Astrocyte (in vitro differentiated cells and primary cell): ENCODE measurements around the gene EVA1C. TPM values are rescaled to one million over a fixed set of nuclear protein-coding genes. Genes with fewer than 3 reads are reported as not detected.
A peak's percentile ranks its signal among the peaks of the same experiment; 100 is the strongest.
"Not testable (repeated sequence)": the region's sequence is repeated elsewhere in the genome, so short reads cannot be mapped to it uniquely, and the experiment has no call there.

Experiments used
- DNase-seq: peaks from one replicate; pipeline ENCODE4 v3.0.0-alpha.2; 2010; ENCODE audit warnings: low read depth
- FAIRE-seq: peaks from 2 replicates; lab custom pipeline; 2011; peaks lifted over from hg19 to GRCh38; lab: Jason Lieb, UNC
- H2AFZ ChIP-seq: 2 replicates; pipeline ENCODE4 v1.6.0; 2012; ENCODE audit warnings: low read depth, low read length, inconsistent platforms
- H3K27ac ChIP-seq: 2 replicates; pipeline ENCODE4 v1.5.1; 2011; ENCODE audit warnings: low read depth, low read length, inconsistent platforms
- H3K27me3 ChIP-seq: 2 replicates; pipeline ENCODE4 v1.6.0; 2011; ENCODE audit warnings: low read length, inconsistent platforms; ENCODE audit not compliant: insufficient read depth
- H3K36me3 ChIP-seq: 2 replicates; pipeline ENCODE4 v1.5.1; 2011; ENCODE audit warnings: low read length, inconsistent platforms; ENCODE audit not compliant: insufficient read depth
- H3K4me1 ChIP-seq: 2 replicates; pipeline ENCODE4 v1.5.1; 2011; ENCODE audit warnings: low read length, inconsistent platforms; ENCODE audit not compliant: insufficient read depth
- H3K4me2 ChIP-seq: 2 replicates; pipeline ENCODE4 v1.6.0; 2012; ENCODE audit warnings: low read length, inconsistent platforms
- H3K4me3 ChIP-seq: 2 replicates; pipeline ENCODE4 v1.5.1; 2011; ENCODE audit warnings: low read depth, mild to moderate bottlenecking, low read length, inconsistent platforms; ENCODE audit not compliant: insufficient read depth
- H3K79me2 ChIP-seq: 2 replicates; pipeline ENCODE4 v1.6.0; 2012; ENCODE audit warnings: mild to moderate bottlenecking, low read length, inconsistent platforms; ENCODE audit not compliant: insufficient read depth
- H3K9ac ChIP-seq: 2 replicates; pipeline ENCODE4 v1.6.0; 2012; ENCODE audit warnings: mild to moderate bottlenecking, low read length, inconsistent platforms
- H3K9me3 ChIP-seq: 2 replicates; pipeline ENCODE4 v1.5.1; 2012; ENCODE audit warnings: low read depth, mild to moderate bottlenecking, low read length, inconsistent platforms; ENCODE audit not compliant: insufficient read depth
- H4K20me1 ChIP-seq: 2 replicates; pipeline ENCODE4 v1.6.0; 2012; ENCODE audit warnings: low read length, inconsistent platforms; ENCODE audit not compliant: insufficient read depth
- H3K27ac Mint-ChIP-seq: one replicate; pipeline ENCODE4 v1.8.0; 2021; ENCODE audit warnings: mild to moderate bottlenecking, mixed read lengths; ENCODE audit not compliant: unreplicated experiment
- H3K27me3 Mint-ChIP-seq: one replicate; pipeline ENCODE4 v1.8.0; 2021; ENCODE audit warnings: low read depth, mixed read lengths; ENCODE audit not compliant: unreplicated experiment
- H3K36me3 Mint-ChIP-seq: one replicate; pipeline ENCODE4 v1.8.0; 2021; ENCODE audit warnings: low read depth, mixed read lengths; ENCODE audit not compliant: unreplicated experiment
- H3K4me1 Mint-ChIP-seq: one replicate; pipeline ENCODE4 v1.8.0; 2021; ENCODE audit warnings: low read depth, mixed read lengths; ENCODE audit not compliant: unreplicated experiment
- H3K4me3 Mint-ChIP-seq: one replicate; pipeline ENCODE4 v1.8.0; 2021; ENCODE audit warnings: mild to moderate bottlenecking, moderate library complexity, mixed read lengths; ENCODE audit not compliant: unreplicated experiment
- H3K9me3 Mint-ChIP-seq: one replicate; pipeline ENCODE4 v1.8.0; 2021; ENCODE audit warnings: mild to moderate bottlenecking, mixed read lengths; ENCODE audit not compliant: unreplicated experiment
- CTCF ChIP-seq: IDR thresholded peaks from 2 replicates; pipeline ENCODE4 v1.5.1; 2011; ENCODE audit warnings: low read depth, mild to moderate bottlenecking, inconsistent platforms, low read length, moderate library complexity; ENCODE audit not compliant: insufficient read depth
- EZH2 ChIP-seq: IDR thresholded peaks from 2 replicates; pipeline ENCODE4 v1.6.1; 2012; ENCODE audit warnings: mild to moderate bottlenecking, low read length, inconsistent platforms; ENCODE audit not compliant: insufficient read depth
- total RNA-seq: library from RNA; stranded (reverse); gene quantifications from 2 replicates; pipeline ENCODE4 v1.2.1, GENCODE V29; 2021

Gene EVA1C
- total RNA-seq, 1 donor from 2014 or later, result not detected

GRCh38 chr21:32427958-32428623 lies 15.6 kb downstream of the EVA1C start:
- Histone ChIP-seq H3K79me2 (peaks cover 5% of the 10 kb centered on the region), H4K20me1 (no peaks in the 10 kb centered on the region), H3K9ac (no peak overlapping the region), H3K4me1 (peaks cover 38% of the 10 kb centered on the region), H3K27ac (peak overlapping the region; percentile 88), H3K27me3 (no peaks in the 10 kb centered on the region), H3K4me2 (no peak overlapping the region), H3K36me3 (no peaks in the 10 kb centered on the region), H3K4me3 (no peak overlapping the region), H2AFZ (no peak overlapping the region), H3K9me3 (no peaks in the 10 kb centered on the region)
- H3K27ac Mint-ChIP-seq, result no peak overlapping the region
- H3K4me3 Mint-ChIP-seq, result no peak overlapping the region
- FAIRE-seq, result no peak
- H3K4me1 Mint-ChIP-seq, result peaks cover 12% of the 10 kb centered on the region
- H3K36me3 Mint-ChIP-seq, result no peaks in the 10 kb centered on the region
- no peaks in the 10 kb centered on the region for H3K9me3 Mint-ChIP-seq
- H3K27me3 Mint-ChIP-seq, result peaks cover 7% of the 10 kb centered on the region
- DNase-seq, result no peak
- TF ChIP-seq EZH2, result no peak
- TF ChIP-seq CTCF, result no peak

- not testable (repeated sequence) for H3K36me3 ChIP-seq, H3K4me2 ChIP-seq, FAIRE-seq, H3K4me1 ChIP-seq, H3K9me3 Mint-ChIP-seq, H3K4me1 Mint-ChIP-seq, H3K79me2 ChIP-seq, H4K20me1 ChIP-seq, H3K36me3 Mint-ChIP-seq, H3K27me3 ChIP-seq, H3K9me3 ChIP-seq, H3K4me3 Mint-ChIP-seq, H3K27ac ChIP-seq, H2AFZ ChIP-seq, H3K9ac ChIP-seq, H3K4me3 ChIP-seq, H3K27ac Mint-ChIP-seq
- peaks cover 16% of the 10 kb centered on the region for H3K27me3 Mint-ChIP-seq
- DNase-seq, result peak; percentile 81
Observed at GRCh38 chr21:32432982-32433660, 20.6 kb downstream of the EVA1C start.

GRCh38 chr21:32437729-32438128 lies 25.2 kb downstream of the EVA1C start:
- no peaks in the 10 kb centered on the region for H3K4me1 Mint-ChIP-seq

More at GRCh38 chr21:32437729-32438128, 25.2 kb downstream of the EVA1C start:
- peaks cover 32% of the 10 kb centered on the region for H3K27me3 Mint-ChIP-seq
- Histone ChIP-seq H3K9me3 (no peaks in the 10 kb centered on the region), H3K79me2 (no peaks in the 10 kb centered on the region), H3K27me3 (peaks cover 2% of the 10 kb centered on the region), H3K9ac (no peak overlapping the region), H3K4me2 (no peak overlapping the region), H3K4me1 (no peaks in the 10 kb centered on the region), H3K27ac (no peak overlapping the region), H2AFZ (no peak overlapping the region), H3K4me3 (no peak overlapping the region), H4K20me1 (no peaks in the 10 kb centered on the region), H3K36me3 (no peaks in the 10 kb centered on the region)
- H3K36me3 Mint-ChIP-seq, result no peaks in the 10 kb centered on the region
- no peak for FAIRE-seq
- DNase-seq, result no peak
- H3K27ac Mint-ChIP-seq, result no peak overlapping the region
- TF ChIP-seq CTCF (no peak), EZH2 (no peak)
- peaks cover 2% of the 10 kb centered on the region for H3K9me3 Mint-ChIP-seq
- H3K4me3 Mint-ChIP-seq, result no peak overlapping the region
